ENCODE data around the gene FIBCD1.
"Not testable (repeated sequence)": the region's sequence is repeated elsewhere in the genome, so short reads cannot be mapped to it uniquely, and the experiment has no call there.

The FIBCD1 gene

DNA sequence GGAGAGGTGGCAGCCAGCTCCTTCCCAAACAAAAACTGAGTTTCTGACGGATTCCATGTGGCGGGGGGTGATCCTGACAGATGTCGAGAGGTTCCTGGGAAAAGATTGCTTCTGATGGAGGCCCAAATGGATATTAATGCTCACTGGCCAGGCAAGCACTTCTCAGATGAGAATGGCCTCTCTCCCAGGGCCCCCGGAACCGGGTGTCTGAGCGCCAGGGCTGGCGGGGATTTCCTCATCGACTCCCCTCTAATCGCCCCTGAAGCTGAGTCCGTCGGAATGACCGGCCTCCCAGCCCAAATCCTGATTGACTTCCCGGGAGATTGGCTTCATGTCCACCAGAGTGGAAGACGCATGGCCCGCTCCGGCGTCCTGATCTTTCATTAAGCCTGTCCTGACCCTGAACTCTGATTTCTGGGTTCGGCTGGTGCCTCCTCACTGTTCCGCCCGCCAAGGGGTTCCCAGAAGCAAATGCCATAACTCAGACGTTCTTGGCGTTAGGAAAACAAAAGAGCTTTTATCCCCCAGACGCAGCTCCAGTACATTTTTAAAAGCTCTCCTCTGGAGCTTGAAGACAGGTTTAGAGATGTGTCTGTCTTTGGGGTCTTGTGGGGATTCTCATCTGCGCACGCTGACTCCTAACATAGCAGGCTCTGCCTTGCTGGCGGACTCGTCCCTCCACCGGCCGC, 17.6 kb downstream of the FIBCD1 start:
- DNase-seq, result no peak

GRCh38 chr9:130920762-130921299, 18.2 kb downstream of the FIBCD1 start:
- no peak for DNase-seq

GRCh38 chr9:130920233-130920632, 18.8 kb downstream of the FIBCD1 start:
- no peak for DNase-seq

DNA sequence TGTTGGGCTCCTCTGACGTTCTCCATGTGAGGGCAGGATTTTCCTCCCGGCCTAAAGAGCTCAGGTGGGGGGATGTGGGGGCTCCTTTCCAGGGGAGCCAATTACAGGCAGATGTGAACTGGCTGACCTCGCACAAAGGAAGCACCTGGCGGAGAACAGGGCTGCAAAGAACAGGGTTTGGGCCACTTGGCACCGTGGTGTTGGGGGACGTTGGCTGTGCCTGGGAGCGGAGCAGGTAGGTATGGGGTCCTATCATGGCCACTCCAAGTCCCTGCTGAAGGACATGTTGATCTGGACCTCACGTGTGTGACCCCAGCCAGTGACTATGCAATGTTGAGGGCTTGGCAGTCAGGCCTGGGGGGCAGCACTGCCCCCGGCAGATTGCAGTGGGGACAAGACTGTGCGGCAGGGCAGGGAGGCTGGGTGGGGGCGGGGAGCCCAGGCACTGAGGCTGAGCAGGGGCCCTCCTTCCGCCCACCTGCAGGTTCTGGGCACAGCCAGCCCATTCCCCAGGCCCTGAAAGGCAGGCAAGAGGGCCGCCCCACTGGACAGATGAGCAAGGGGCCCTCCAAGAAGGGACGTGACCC, 19.4 kb downstream of the FIBCD1 start:
- DNase-seq, result no peak

GRCh38 chr9:130918826-130919558, 20.1 kb downstream of the FIBCD1 start:
- DNase-seq, result no peak

DNA sequence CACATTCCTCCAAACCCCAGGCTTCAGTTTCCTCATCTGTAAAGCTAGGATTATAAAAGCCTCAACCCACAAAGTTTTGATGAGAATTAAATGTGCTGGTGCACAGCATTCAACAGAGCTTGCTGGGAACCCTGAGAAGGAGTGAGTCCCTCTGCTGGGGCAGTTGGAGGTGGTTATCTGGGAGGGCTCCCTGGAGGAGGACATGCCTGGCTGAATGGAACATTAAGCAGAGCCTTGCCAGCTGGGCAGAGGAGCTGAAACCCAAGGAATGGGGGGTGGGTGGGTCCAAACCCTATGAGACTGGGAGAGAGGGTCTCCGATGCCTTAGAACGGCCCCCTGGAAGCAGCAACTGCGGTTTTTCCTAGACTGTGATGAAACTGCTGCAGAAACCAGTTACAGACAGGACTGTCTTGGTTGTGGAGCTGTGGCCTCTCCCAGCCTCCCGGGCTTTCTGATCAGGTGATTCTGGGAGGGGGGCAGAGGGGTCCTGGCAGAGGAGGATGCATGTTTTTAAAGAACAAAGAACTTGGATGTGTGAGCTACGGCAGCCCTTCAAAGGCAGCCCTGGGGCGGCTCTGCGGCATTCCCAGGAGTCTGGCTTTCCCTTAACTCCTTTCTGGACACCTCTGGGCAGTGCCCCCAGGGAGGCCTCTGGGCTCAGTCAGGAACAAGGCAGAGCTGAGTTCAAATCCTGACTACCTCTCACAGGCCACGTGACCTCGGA, 20.8 kb downstream of the FIBCD1 start:
- no peak for DNase-seq

GRCh38 chr9:130917168-130917960, 21.7 kb downstream of the FIBCD1 start:
- DNase-seq, result no peak

- DNase-seq, result no peak
Observed at GRCh38 chr9:130915096-130915447, 24.0 kb downstream of the FIBCD1 start.

DNA sequence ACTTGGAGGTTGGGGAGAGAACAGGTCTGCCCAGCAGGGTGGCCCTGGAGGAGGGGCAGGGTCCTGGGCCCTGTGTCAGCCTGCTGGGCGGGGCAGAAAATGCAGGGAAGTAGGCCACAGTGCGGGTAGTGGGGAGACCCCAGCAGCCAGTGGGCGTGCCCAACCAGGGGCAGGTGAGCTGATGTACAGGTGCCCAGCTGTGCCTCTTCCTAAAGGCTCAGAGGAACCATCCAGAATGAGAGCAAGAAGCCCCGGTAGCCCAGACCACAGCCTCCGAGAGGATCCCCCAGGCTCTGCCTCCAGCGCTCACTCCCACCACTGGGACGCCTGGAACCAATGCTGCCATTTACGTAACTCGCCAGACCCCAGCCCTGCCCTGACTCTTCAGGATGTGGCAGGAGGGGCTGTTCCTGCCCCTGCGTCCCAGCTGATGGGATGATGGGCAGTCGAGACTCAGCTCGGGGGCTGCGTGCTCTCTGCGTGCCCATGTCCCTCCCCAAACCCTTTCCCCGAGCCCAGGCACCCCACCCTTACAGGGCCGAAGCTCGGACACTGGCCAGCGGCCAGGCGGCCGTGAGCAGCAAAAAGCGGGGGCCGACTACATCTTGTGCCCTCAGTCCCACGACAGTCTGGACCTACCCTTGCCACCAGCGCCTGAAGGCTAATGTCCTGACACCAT, 24.5 kb downstream of the FIBCD1 start:
- DNase-seq, result no peak

DNA sequence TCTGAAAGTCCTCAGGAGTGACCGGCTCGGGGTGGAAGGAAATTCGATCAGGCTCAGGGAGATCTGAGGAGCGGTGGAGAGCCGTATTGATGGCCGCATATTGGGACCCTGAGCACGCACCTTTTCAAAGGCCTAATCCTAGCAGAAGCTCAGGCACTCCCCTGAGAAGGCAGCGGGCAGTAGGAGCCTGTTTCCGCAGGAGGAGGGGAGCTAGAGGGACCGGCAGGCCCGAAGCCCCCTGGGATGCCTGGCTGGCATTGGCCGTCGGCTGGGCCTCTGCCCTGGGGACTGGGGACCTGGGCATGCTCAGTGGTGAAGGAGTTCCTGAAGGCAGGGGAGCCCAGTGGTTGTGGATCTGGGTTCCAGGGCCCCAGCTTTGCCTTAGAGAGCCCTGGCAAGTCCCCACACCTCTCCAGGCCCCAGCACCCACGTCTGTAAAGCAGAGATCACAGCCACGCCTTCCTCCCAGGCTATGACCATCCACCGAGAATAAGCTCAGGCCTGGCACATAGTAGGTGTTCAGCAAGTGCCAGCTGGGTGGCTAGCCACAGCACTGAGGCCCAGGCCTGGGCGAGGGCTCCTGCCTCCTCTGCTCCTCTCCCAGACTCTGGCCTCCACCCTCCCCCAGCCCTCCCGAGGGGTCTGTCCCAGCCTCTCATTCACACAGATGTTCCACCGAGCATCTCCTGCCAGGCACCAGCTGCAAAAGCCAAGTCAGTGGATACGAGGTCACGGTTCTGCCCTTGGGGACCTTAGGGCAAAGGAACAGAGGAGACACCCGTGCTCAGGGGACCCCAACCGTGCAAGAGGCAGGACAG, 25.2 kb downstream of the FIBCD1 start:
- DNase-seq, result no peak

DNA sequence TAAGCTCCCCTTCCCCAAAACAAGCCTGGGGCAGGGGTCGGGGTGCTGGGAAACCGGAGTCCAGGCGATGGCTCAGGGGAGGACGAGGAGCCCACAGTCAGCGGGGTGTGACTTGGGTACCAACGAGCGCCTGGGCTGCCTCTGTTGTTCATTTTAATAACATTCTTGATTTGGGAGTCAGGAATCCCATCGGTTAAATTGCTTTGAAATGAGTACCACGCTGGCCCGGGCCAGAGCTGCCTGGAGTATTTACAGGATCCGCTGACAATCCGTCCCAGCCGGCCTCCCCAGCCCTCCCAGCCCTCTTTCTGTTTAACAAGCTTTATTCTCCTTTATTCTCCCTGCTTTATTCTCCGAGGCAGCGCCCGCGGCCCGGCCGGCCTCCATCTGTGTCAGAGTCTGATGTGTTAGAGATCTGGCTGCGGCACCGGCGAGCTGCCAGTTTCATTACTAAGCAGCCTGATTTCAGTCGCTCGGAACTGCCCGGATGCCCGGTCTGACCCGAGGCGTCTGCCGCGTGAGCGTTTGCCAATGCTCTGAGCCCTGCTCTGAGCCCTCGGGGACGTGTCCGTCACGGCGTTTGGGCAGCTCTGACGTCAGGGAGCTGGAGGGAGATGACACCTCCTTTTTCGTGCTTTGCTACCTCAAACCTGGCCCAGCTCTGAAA, 26.0 kb downstream of the FIBCD1 start:
- DNase-seq, result no peak

GRCh38 chr9:130911254-130912049, 27.6 kb downstream of the FIBCD1 start:
- no peak for DNase-seq

DNA sequence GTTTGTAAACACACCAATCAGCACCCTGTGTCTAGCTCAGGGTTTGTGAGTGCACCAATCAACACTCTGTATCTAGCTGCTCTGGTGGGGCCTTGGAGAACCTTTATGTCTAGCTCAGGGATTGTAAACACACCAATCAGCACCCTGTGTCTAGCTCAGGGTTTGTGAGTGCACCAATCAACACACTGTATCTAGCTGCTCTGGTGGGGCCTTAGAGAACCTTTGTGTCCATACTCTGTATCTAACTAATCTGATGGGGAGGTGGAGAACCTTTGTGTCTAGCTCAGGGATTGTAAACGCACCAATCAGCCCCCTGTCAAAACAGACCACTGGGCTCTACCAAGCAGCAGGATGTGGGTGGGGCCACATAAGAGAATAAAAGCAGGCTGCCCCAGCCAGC, 28.4 kb downstream of the FIBCD1 start:
- not testable (repeated sequence) for DNase-seq

GRCh38 chr9:130910041-130910440, 29.0 kb downstream of the FIBCD1 start:
- DNase-seq, result not testable (repeated sequence)

DNA sequence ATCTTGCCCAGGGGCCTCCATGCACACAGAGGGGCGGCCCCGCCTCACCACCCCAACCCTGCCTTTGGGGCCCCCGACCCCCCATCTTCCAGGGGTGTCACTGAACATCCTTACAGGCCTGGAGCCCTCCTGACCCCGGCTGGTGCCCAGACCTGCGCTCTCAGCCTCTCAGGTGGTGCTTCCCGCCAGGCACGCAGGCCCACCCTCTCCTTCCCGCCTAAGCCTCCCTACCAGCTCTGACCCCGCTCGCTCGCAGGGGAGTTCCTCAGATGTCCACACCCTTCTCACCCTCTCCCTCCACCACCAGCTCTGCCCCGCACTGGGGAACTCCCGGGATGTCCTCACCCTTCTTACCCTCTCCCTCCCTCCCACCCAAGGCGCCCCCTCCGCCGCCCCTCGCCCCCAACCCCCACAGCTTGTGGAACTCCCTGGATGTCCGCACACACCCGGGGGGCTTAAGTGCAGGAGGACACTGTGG, 30.1 kb downstream of the FIBCD1 start:
- no peak for DNase-seq

- no peak for DNase-seq
Observed at GRCh38 chr9:130908146-130908877, 30.7 kb downstream of the FIBCD1 start.

DNA sequence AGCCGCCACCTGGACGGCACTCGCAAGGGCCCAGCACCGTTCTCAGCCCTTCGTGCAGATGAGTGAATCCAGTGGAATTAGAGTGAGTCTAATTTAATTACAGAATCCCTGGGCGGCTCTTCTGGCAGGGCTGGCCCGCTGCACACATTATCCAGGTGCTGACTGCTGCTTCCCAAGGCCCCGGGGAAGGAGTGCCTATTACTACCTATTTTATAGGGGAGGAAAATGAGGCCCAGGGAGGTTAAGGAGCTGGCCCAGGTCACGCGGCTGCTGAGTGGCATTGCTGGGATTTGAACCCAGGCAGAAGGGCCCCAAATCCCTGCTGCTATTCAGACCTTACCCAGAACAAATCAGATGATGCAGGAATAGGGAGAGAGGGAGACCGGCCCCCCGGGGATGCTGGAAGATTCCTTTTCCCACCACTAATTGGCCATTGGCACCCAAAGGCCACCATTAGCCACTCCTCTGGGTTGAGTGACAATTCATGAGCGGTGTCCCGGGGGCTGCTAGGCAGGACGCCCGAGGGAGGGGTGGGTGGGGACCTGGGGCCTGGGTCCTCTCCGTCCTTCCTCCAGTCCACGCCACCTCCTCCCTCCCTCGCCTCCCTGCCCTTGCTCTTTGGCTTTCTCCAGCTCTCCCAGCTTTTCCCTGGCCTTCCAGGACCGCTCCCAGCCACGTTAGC, 32.2 kb downstream of the FIBCD1 start:
- no peak for DNase-seq

All from activated effector memory CD4-positive, alpha-beta T cell treated with anti-CD3 and anti-CD28 coated beads, Interleukin-2, amount 50 U/mL, for 16 hours (primary cell).